Keratinocyte (primary cell): ENCODE measurements around the gene HAAO. TPM values are rescaled to one million over a fixed set of nuclear protein-coding genes. Genes with fewer than 3 reads are reported as not detected.

Experiments
- DNase-seq: peaks from one replicate; pipeline ENCODE4 v3.0.0-alpha.2; 2011; ENCODE audit warnings: low read depth, missing footprints, low spot score
- FAIRE-seq: peaks from 2 replicates; lab custom pipeline; 2011; peaks lifted over from hg19 to GRCh38; lab: Jason Lieb, UNC
- H2AFZ ChIP-seq: 2 replicates; pipeline ENCODE4 v1.6.0; 2012; ENCODE audit warnings: low read length, control low read depth, inconsistent platforms; ENCODE audit not compliant: control insufficient read depth
- H3K27ac ChIP-seq: 2 replicates; pipeline ENCODE4 v1.5.1; 2011; ENCODE audit warnings: low read length; ENCODE audit not compliant: control insufficient read depth, insufficient read depth
- H3K27me3 ChIP-seq: 3 replicates; pipeline ENCODE4 v1.6.0; 2011; ENCODE audit warnings: low read length; ENCODE audit not compliant: control insufficient read depth, insufficient read depth; ENCODE audit errors: extremely low read depth
- H3K36me3 ChIP-seq, 2 experiments: 2 replicates in 1 of 2; 3 replicates in 1 of 2; pipeline ENCODE4 v1.5.1; 2011; ENCODE audit warnings: low read length in 2 of 2, mild to moderate bottlenecking in 1 of 2; ENCODE audit not compliant: control insufficient read depth in 2 of 2, insufficient read depth in 2 of 2; ENCODE audit errors: extremely low read depth in 1 of 2
- H3K4me1 ChIP-seq: 3 replicates; pipeline ENCODE4 v1.5.1; 2011; ENCODE audit warnings: low read length; ENCODE audit not compliant: control insufficient read depth, insufficient read depth; ENCODE audit errors: extremely low read depth
- H3K4me2 ChIP-seq: 3 replicates; pipeline ENCODE4 v1.6.0; 2011; ENCODE audit warnings: low read depth, low read length; ENCODE audit not compliant: control insufficient read depth, insufficient read depth; ENCODE audit errors: extremely low read depth
- H3K4me3 ChIP-seq, 3 experiments: fragments of 200-600 bp in 1 of 3; sonication (generic) in 1 of 3; 2 replicates in 2 of 3; 3 replicates in 1 of 3; pipeline ENCODE4 v1.5.1; 2011 to 2016; ENCODE audit warnings: low read length in 3 of 3, mild to moderate bottlenecking in 3 of 3, control low read depth in 2 of 3, inconsistent platforms in 1 of 3, low read depth in 1 of 3, mixed read lengths in 1 of 3, mixed run types in 1 of 3, moderate library complexity in 1 of 3; ENCODE audit not compliant: control insufficient read depth in 2 of 3, insufficient read depth in 2 of 3; ENCODE audit errors: extremely low read depth in 1 of 3
- H3K79me2 ChIP-seq: 2 replicates; pipeline ENCODE4 v1.6.0; 2012; ENCODE audit warnings: low read length; ENCODE audit not compliant: control insufficient read depth, insufficient read depth
- H3K9ac ChIP-seq: 3 replicates; pipeline ENCODE4 v1.6.0; 2011; ENCODE audit warnings: low read length; ENCODE audit not compliant: control insufficient read depth, insufficient read depth; ENCODE audit errors: extremely low read depth
- H3K9me1 ChIP-seq: 3 replicates; pipeline ENCODE4 v1.6.0; 2011; ENCODE audit warnings: low read length; ENCODE audit not compliant: control insufficient read depth, insufficient read depth; ENCODE audit errors: extremely low read depth
- H3K9me3 ChIP-seq: 2 replicates; pipeline ENCODE4 v1.5.1; 2012; ENCODE audit warnings: low read depth, low read length; ENCODE audit not compliant: control insufficient read depth
- H4K20me1 ChIP-seq: 3 replicates; pipeline ENCODE4 v1.6.0; 2011; ENCODE audit warnings: low read length; ENCODE audit not compliant: control insufficient read depth, insufficient read depth; ENCODE audit errors: extremely low read depth
- CTCF ChIP-seq, 3 experiments: IDR thresholded peaks in 1 of 3; conservative IDR thresholded peaks in 1 of 3; optimal IDR thresholded peaks in 1 of 3; 2 replicates in 2 of 3; 3 replicates in 1 of 3; pipeline versions ENCODE3 to v1.5.1; 2011; ENCODE audit warnings: low read length in 3 of 3, mild to moderate bottlenecking in 3 of 3, moderate library complexity in 2 of 3, control low read depth in 1 of 3, inconsistent platforms in 1 of 3; ENCODE audit not compliant: insufficient read depth in 2 of 3; ENCODE audit errors: extremely low read depth in 1 of 3
- EZH2 ChIP-seq: IDR thresholded peaks from one replicate; pipeline ENCODE4 v1.6.1; 2012; ENCODE audit warnings: inconsistent platforms, mild to moderate bottlenecking, low read length, moderate library complexity
- dilution Hi-C: fragments of 300-500 bp; cut with MboI; formaldehyde crosslinking; loops from one replicate; pipeline ENCODE4 v1.7.0; 2020; ENCODE audit warnings: low sequenced_read_pairs; ENCODE audit not compliant: extremely low pct_ligation_motif_present
- polyA plus RNA-seq, 5 experiments: library from polyadenylated mRNA; depleted of rRNA in 3 of 5; stranded (reverse) in 3 of 5; stranded (forward) in 1 of 5; unstranded in 1 of 5; fragments of >200 nt; gene quantifications; 1 replicate in 1 of 5; 2 replicates in 3 of 5; 3 replicates in 1 of 5; pipeline versions ENCODE4 v1.2.1 to v1.2.3, GENCODE V29; 2011 to 2012; ENCODE audit warnings: missing spikeins in 2 of 5, low read depth in 1 of 5, low replicate concordance in 1 of 5

HAAO gene
- polyA plus RNA-seq, 1 donor (not counting 4 experiments of a cell fraction or from before 2014, with no cell fraction given) = 0.08 TPM

GRCh38 chr2:42756966-42757513 is 35.3 kb downstream of the HAAO start:
- H3K9me1 ChIP-seq = no peaks in the 10 kb centered on the region
- no peaks in the 10 kb centered on the region for H3K79me2 ChIP-seq
- no peaks in the 10 kb centered on the region for H3K4me1 ChIP-seq
- H3K9ac ChIP-seq = no peak overlapping the region
- H3K4me2 ChIP-seq = no peak overlapping the region
- FAIRE-seq (no peak), DNase-seq (no peak)
- TF ChIP-seq CTCF (optimal IDR thresholded peaks at IDR 0.05 in 1 of 3, IDR thresholded peaks at IDR 0.05 in 1 of 3, conservative IDR thresholded peaks at IDR 0.05 in 1 of 3; ENCODE audit: extremely low read depth in 1 of 3, insufficient read depth in 2 of 3, low read length in 3 of 3) (no peak), EZH2 (no peak)
- dilution Hi-C loops = no loop called here
- no peaks in the 10 kb centered on the region for H3K9me3 ChIP-seq
- no peak overlapping the region for H2AFZ ChIP-seq
- peaks cover 2% of the 10 kb centered on the region for H4K20me1 ChIP-seq
- no peak overlapping the region for H3K27ac ChIP-seq
- H3K36me3 ChIP-seq = peaks cover 0 to 2% of the 10 kb centered on the region in 2 experiments
- H3K4me3 ChIP-seq = no peak overlapping the region
- H3K27me3 ChIP-seq = no peaks in the 10 kb centered on the region

GRCh38 chr2:42756150-42756775 is 36.1 kb downstream of the HAAO start:
- dilution Hi-C loops = no loop called here
- no peak for TF ChIP-seq CTCF (optimal IDR thresholded peaks at IDR 0.05 in 1 of 3, IDR thresholded peaks at IDR 0.05 in 1 of 3, conservative IDR thresholded peaks at IDR 0.05 in 1 of 3; ENCODE audit: extremely low read depth in 1 of 3, insufficient read depth in 2 of 3, low read length in 3 of 3)
- no peak for TF ChIP-seq EZH2
- no peak overlapping the region for H3K9ac ChIP-seq

More at GRCh38 chr2:42756150-42756775, 36.1 kb downstream of the HAAO start:
- Histone ChIP-seq H3K9me3 (no peaks in the 10 kb centered on the region), H3K4me2 (no peak overlapping the region), H3K27me3 (no peaks in the 10 kb centered on the region), H3K4me3 (no peak overlapping the region), H3K36me3 (peaks cover 0 to 2% of the 10 kb centered on the region in 2 experiments), H3K9me1 (no peaks in the 10 kb centered on the region), H3K4me1 (no peaks in the 10 kb centered on the region), H2AFZ (no peak overlapping the region), H4K20me1 (peaks cover 2% of the 10 kb centered on the region), H3K79me2 (no peaks in the 10 kb centered on the region), H3K27ac (no peak overlapping the region)
- FAIRE-seq (no peak), DNase-seq (no peak)
